ENCODE results near the gene TSPAN12.
A peak's percentile ranks its signal among the peaks of the same experiment; 100 is the strongest.

TSPAN12 gene

DNA sequence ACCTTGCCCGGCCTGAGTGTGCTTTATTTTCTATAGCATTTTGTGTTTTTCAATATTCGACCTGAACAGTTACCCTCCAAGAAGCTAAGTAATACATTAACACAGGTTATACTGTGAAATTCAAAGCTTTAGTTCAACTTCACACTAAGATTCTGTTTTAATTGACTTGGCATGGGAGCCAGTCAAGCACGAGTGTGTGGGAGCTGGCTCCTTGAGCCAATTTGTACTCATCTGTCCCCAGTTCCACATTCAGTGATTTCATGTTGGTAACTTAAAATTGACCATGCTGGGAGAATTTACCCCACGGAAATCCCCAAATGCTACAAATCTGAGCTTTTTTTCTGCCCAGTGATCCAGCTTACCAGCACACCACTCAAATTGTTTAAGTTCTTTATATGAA, 20.3 kb downstream of the TSPAN12 start:
- TF ChIP-seq, protein P1, sequence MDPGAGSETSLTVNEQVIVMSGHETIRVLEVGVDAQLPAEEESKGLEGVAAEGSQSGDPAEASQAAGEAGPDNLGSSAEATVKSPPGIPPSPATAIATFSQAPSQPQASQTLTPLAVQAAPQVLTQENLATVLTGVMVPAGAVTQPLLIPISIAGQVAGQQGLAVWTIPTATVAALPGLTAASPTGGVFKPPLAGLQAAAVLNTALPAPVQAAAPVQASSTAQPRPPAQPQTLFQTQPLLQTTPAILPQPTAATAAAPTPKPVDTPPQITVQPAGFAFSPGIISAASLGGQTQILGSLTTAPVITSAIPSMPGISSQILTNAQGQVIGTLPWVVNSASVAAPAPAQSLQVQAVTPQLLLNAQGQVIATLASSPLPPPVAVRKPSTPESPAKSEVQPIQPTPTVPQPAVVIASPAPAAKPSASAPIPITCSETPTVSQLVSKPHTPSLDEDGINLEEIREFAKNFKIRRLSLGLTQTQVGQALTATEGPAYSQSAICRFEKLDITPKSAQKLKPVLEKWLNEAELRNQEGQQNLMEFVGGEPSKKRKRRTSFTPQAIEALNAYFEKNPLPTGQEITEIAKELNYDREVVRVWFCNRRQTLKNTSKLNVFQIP (CRISPR knock-in tag; IDR thresholded peaks at IDR 0.05; ENCODE audit: borderline replicate concordance, low read depth), result no peak
- no peak for TF ChIP-seq ARNTL (CRISPR knock-in tag; IDR thresholded peaks at IDR 0.05; ENCODE audit: borderline replicate concordance, low read depth)
- TF ChIP-seq ZNF70 (CRISPR knock-in tag; IDR thresholded peaks at IDR 0.05), result no peak
- no peak for TF ChIP-seq CSDC2 (CRISPR knock-in tag; IDR thresholded peaks at IDR 0.05)
- TF ChIP-seq, protein P2, sequence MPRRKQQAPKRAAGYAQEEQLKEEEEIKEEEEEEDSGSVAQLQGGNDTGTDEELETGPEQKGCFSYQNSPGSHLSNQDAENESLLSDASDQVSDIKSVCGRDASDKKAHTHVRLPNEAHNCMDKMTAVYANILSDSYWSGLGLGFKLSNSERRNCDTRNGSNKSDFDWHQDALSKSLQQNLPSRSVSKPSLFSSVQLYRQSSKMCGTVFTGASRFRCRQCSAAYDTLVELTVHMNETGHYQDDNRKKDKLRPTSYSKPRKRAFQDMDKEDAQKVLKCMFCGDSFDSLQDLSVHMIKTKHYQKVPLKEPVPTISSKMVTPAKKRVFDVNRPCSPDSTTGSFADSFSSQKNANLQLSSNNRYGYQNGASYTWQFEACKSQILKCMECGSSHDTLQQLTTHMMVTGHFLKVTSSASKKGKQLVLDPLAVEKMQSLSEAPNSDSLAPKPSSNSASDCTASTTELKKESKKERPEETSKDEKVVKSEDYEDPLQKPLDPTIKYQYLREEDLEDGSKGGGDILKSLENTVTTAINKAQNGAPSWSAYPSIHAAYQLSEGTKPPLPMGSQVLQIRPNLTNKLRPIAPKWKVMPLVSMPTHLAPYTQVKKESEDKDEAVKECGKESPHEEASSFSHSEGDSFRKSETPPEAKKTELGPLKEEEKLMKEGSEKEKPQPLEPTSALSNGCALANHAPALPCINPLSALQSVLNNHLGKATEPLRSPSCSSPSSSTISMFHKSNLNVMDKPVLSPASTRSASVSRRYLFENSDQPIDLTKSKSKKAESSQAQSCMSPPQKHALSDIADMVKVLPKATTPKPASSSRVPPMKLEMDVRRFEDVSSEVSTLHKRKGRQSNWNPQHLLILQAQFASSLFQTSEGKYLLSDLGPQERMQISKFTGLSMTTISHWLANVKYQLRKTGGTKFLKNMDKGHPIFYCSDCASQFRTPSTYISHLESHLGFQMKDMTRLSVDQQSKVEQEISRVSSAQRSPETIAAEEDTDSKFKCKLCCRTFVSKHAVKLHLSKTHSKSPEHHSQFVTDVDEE (CRISPR knock-in tag; IDR thresholded peaks at IDR 0.05), result no peak
- TF ChIP-seq ZFP3 (CRISPR knock-in tag; IDR thresholded peaks at IDR 0.05), result no peak
- TF ChIP-seq ZC3H10 (CRISPR knock-in tag; IDR thresholded peaks at IDR 0.05), result no peak
- TF ChIP-seq ESRRG (CRISPR knock-in tag; IDR thresholded peaks at IDR 0.05), result no peak
- no peak for TF ChIP-seq ZNF8 (CRISPR knock-in tag; IDR thresholded peaks at IDR 0.05)
- TF ChIP-seq OSR1 (CRISPR knock-in tag; IDR thresholded peaks at IDR 0.05), result no peak
- no peak for TF ChIP-seq SNAI2 (CRISPR knock-in tag; IDR thresholded peaks at IDR 0.05)
- ATAC-seq, result no peak

DNA sequence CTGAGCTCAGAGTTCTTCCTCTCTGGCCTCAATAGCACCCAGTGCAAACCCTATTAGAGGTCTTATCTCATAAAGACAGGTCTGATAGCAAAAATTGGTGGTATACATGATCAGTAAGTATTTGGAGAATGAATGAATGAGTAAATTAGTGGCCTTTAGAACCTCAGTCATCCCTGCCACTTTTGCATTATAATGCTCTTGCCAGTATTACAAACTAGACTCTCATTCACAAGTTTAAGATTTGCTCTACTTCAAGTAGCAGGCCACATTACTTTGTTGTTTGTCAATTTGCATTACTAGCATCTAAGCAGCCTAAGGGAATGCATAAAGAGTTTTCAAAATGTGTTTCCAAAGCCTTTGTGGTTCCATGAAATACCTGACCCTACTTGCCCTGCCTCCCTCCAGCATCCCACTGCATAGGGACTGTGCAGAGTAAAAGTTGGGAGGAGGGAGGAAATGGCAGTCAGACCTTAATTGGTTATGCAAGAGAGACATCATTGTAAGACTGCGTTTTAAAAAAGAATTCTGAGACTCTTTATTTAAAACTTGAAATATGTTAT, 21.3 kb downstream of the TSPAN12 start:
- no peak for ATAC-seq
- no peak for TF ChIP-seq PPARA (CRISPR knock-in tag; IDR thresholded peaks at IDR 0.05; ENCODE audit: borderline replicate concordance)
- no peak for TF ChIP-seq ZFP3 (CRISPR knock-in tag; IDR thresholded peaks at IDR 0.05)
- no peak for TF ChIP-seq TCF4 (CRISPR knock-in tag; IDR thresholded peaks at IDR 0.05; ENCODE audit: borderline replicate concordance)
- TF ChIP-seq CSDC2 (CRISPR knock-in tag; IDR thresholded peaks at IDR 0.05), result no peak
- TF ChIP-seq ZNF565 (CRISPR knock-in tag; conservative IDR thresholded peaks at IDR 0.05; ENCODE audit: low read depth), result no peak

DNA sequence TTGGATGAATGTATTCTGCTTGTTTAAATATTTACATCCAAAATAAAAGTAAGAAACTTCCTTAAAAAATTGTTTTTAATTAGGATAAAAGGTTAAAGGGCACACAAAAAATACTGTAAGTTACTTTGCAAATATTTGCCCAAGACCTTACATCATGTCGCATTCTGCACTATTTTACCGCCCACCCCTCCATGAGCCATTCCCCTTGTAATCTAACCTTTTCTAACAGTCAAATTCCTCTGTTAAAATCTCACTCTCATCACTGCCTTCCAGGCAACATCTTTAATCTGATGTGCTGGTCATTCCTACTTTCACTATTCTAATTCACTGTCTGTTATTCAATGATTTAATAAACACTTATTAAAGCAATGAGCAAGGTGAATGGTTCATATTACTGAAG, 23.2 kb downstream of the TSPAN12 start:
- no peak for ATAC-seq
- TF ChIP-seq ZNF70 (CRISPR knock-in tag; IDR thresholded peaks at IDR 0.05), result peak; percentile 79
- no peak for TF ChIP-seq ZFP3 (CRISPR knock-in tag; IDR thresholded peaks at IDR 0.05)

DNA sequence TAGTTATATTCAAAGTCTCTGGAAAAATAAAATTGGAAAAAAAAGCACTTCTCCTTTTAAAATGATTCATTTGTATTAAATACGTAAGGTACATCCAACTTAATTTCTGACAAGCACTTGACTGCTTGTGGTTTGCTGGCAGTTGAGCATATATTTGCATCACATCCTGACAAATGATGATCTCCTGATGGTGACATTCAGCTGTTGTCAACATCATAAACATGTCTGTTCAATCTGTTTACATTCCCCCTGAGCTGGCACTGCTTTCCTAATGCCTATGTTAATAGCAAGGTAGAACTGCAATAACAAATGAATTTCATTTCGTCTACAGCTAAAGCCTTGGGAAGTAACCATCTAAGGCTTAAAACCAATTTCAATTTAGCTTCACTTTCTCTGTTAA, 24.4 kb downstream of the TSPAN12 start:
- ATAC-seq, result no peak
- TF ChIP-seq ESRRG (CRISPR knock-in tag; IDR thresholded peaks at IDR 0.05) (no peak), ZFP30 (CRISPR knock-in tag; IDR thresholded peaks at IDR 0.05) (no peak), BACH2 (CRISPR knock-in tag; IDR thresholded peaks at IDR 0.05; ENCODE audit: borderline replicate concordance) (no peak), ZNF70 (CRISPR knock-in tag; IDR thresholded peaks at IDR 0.05) (no peak), ZC3H10 (CRISPR knock-in tag; IDR thresholded peaks at IDR 0.05) (no peak), CSDC2 (CRISPR knock-in tag; IDR thresholded peaks at IDR 0.05) (no peak), RARB (CRISPR knock-in tag; IDR thresholded peaks at IDR 0.05) (no peak), OSR1 (CRISPR knock-in tag; IDR thresholded peaks at IDR 0.05) (no peak), ZNF565 (CRISPR knock-in tag; conservative IDR thresholded peaks at IDR 0.05; ENCODE audit: low read depth) (no peak)
- TF ChIP-seq, protein P3, sequence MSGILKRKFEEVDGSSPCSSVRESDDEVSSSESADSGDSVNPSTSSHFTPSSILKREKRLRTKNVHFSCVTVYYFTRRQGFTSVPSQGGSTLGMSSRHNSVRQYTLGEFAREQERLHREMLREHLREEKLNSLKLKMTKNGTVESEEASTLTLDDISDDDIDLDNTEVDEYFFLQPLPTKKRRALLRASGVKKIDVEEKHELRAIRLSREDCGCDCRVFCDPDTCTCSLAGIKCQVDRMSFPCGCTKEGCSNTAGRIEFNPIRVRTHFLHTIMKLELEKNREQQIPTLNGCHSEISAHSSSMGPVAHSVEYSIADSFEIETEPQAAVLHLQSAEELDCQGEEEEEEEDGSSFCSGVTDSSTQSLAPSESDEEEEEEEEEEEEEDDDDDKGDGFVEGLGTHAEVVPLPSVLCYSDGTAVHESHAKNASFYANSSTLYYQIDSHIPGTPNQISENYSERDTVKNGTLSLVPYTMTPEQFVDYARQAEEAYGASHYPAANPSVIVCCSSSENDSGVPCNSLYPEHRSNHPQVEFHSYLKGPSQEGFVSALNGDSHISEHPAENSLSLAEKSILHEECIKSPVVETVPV (CRISPR knock-in tag; IDR thresholded peaks at IDR 0.05), result no peak
- TF ChIP-seq, protein P4, sequence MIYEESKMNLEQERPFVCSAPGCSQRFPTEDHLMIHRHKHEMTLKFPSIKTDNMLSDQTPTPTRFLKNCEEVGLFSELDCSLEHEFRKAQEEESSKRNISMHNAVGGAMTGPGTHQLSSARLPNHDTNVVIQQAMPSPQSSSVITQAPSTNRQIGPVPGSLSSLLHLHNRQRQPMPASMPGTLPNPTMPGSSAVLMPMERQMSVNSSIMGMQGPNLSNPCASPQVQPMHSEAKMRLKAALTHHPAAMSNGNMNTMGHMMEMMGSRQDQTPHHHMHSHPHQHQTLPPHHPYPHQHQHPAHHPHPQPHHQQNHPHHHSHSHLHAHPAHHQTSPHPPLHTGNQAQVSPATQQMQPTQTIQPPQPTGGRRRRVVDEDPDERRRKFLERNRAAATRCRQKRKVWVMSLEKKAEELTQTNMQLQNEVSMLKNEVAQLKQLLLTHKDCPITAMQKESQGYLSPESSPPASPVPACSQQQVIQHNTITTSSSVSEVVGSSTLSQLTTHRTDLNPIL (CRISPR knock-in tag; IDR thresholded peaks at IDR 0.05; ENCODE audit: low read depth), result no peak
- TF ChIP-seq, protein P2 (CRISPR knock-in tag; IDR thresholded peaks at IDR 0.05), result no peak
- TF ChIP-seq, protein P5, sequence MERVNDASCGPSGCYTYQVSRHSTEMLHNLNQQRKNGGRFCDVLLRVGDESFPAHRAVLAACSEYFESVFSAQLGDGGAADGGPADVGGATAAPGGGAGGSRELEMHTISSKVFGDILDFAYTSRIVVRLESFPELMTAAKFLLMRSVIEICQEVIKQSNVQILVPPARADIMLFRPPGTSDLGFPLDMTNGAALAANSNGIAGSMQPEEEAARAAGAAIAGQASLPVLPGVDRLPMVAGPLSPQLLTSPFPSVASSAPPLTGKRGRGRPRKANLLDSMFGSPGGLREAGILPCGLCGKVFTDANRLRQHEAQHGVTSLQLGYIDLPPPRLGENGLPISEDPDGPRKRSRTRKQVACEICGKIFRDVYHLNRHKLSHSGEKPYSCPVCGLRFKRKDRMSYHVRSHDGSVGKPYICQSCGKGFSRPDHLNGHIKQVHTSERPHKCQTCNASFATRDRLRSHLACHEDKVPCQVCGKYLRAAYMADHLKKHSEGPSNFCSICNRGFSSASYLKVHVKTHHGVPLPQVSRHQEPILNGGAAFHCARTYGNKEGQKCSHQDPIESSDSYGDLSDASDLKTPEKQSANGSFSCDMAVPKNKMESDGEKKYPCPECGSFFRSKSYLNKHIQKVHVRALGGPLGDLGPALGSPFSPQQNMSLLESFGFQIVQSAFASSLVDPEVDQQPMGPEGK (CRISPR knock-in tag; IDR thresholded peaks at IDR 0.05; ENCODE audit: borderline replicate concordance), result no peak
- TF ChIP-seq, protein P1 (CRISPR knock-in tag; IDR thresholded peaks at IDR 0.05; ENCODE audit: borderline replicate concordance, low read depth), result no peak

All from SK-N-SH treated with all-trans-retinoic acid at 6 μM for 48 hours (cell line).